SK-N-SH treated with all-trans-retinoic acid at 6 μM for 48 hours (cell line): Measurements from ENCODE around the gene RNF175.
"Not testable (repeated sequence)": the region's sequence is repeated elsewhere in the genome, so short reads cannot be mapped to it uniquely, and the experiment has no call there.

ENCODE experiments used
- ATAC-seq: fragments of 200-7000 bp; cut with Tn5 transposase; 3 replicates; pipeline ENCODE4 v1.9.1; 2020; ENCODE audit warnings: mild to moderate bottlenecking, moderate library complexity
- BACH2 ChIP-seq: fragments of 250-450 bp; sonication (Bioruptor Pico); IDR thresholded peaks from 2 replicates; pipeline ENCODE4 v1.9.0; 2021; ENCODE audit warnings: mild to moderate bottlenecking, borderline replicate concordance
- CSDC2 ChIP-seq: fragments of 250-450 bp; sonication (Bioruptor Pico); IDR thresholded peaks from 2 replicates; pipeline ENCODE4 v1.5.0; 2020; ENCODE audit warnings: mild to moderate bottlenecking, moderate library complexity
- ESRRG ChIP-seq: fragments of 250-450 bp; sonication (Bioruptor Pico); IDR thresholded peaks from 2 replicates; pipeline ENCODE4 v1.6.1; 2021; ENCODE audit warnings: mild to moderate bottlenecking
- GLIS3 ChIP-seq: fragments of 250-450 bp; sonication (Bioruptor Pico); IDR thresholded peaks from 2 replicates; pipeline ENCODE4 v1.5.0; 2020; ENCODE audit warnings: mild to moderate bottlenecking, moderate library complexity
- ISL1 ChIP-seq: fragments of 250-450 bp; sonication (Bioruptor Pico); IDR thresholded peaks from 2 replicates; pipeline ENCODE4 v2.1.2; 2022; ENCODE audit warnings: mild to moderate bottlenecking, moderate library complexity
- OSR1 ChIP-seq: fragments of 250-450 bp; sonication (Bioruptor Pico); IDR thresholded peaks from 2 replicates; pipeline ENCODE4 v1.8.0; 2022; ENCODE audit warnings: moderate library complexity, mild to moderate bottlenecking, inconsistent platforms
- PPARA ChIP-seq: fragments of 250-450 bp; sonication (Bioruptor Pico); IDR thresholded peaks from 2 replicates; pipeline ENCODE4 v1.5.0; 2020; ENCODE audit warnings: mild to moderate bottlenecking, borderline replicate concordance
- RARB ChIP-seq: fragments of 250-450 bp; sonication (Bioruptor Pico); IDR thresholded peaks from 2 replicates; pipeline ENCODE4 v1.8.0; 2021; ENCODE audit warnings: mild to moderate bottlenecking, moderate library complexity
- SNAI2 ChIP-seq: fragments of 250-450 bp; sonication (Bioruptor Pico); IDR thresholded peaks from 2 replicates; pipeline ENCODE4 v1.5.0; 2020; ENCODE audit warnings: mild to moderate bottlenecking, moderate library complexity
- TCF4 ChIP-seq: fragments of 250-450 bp; sonication (Bioruptor Pico); IDR thresholded peaks from 2 replicates; pipeline ENCODE4 v1.8.0; 2021; ENCODE audit warnings: mild to moderate bottlenecking, moderate library complexity, borderline replicate concordance
- TOX ChIP-seq: fragments of 250-450 bp; sonication (Bioruptor Pico); IDR thresholded peaks from 2 replicates; pipeline ENCODE4 v1.8.0; 2021; ENCODE audit warnings: mild to moderate bottlenecking, moderate library complexity, borderline replicate concordance
- ZC3H10 ChIP-seq: fragments of 250-450 bp; sonication (Bioruptor Pico); IDR thresholded peaks from 2 replicates; pipeline ENCODE4 v1.5.1; 2021; ENCODE audit warnings: mild to moderate bottlenecking, moderate library complexity
- ZNF70 ChIP-seq: fragments of 450-650 bp; formaldehyde crosslinking; IDR thresholded peaks from 2 replicates; pipeline ENCODE4 v1.5.0; 2020; ENCODE audit warnings: mild to moderate bottlenecking, moderate library complexity
- ZNF8 ChIP-seq: fragments of 450-650 bp; formaldehyde crosslinking; IDR thresholded peaks from 2 replicates; pipeline ENCODE4 v1.5.0; 2020; ENCODE audit warnings: mild to moderate bottlenecking, moderate library complexity
- TF ChIP-seq, protein P1 (sequence below): fragments of 250-450 bp; sonication (Bioruptor Pico); IDR thresholded peaks from 2 replicates; pipeline ENCODE4 v1.5.0; 2020; ENCODE audit warnings: mild to moderate bottlenecking, moderate library complexity
- TF ChIP-seq, protein P2 (sequence below): fragments of 250-450 bp; sonication (Bioruptor Pico); IDR thresholded peaks from 2 replicates; pipeline ENCODE4 v1.5.1; 2021; ENCODE audit warnings: mild to moderate bottlenecking, moderate library complexity
- TF ChIP-seq, protein P3 (sequence below): fragments of 250-450 bp; sonication (Bioruptor Pico); IDR thresholded peaks from 2 replicates; pipeline ENCODE4 v1.8.0; 2020; ENCODE audit warnings: mild to moderate bottlenecking, moderate library complexity, borderline replicate concordance
- TF ChIP-seq, protein P4 (sequence below): fragments of 250-450 bp; sonication (Bioruptor Pico); IDR thresholded peaks from 2 replicates; pipeline ENCODE4 v1.5.1; 2020; ENCODE audit warnings: low read depth, mild to moderate bottlenecking, moderate library complexity

The RNF175 gene

DNA sequence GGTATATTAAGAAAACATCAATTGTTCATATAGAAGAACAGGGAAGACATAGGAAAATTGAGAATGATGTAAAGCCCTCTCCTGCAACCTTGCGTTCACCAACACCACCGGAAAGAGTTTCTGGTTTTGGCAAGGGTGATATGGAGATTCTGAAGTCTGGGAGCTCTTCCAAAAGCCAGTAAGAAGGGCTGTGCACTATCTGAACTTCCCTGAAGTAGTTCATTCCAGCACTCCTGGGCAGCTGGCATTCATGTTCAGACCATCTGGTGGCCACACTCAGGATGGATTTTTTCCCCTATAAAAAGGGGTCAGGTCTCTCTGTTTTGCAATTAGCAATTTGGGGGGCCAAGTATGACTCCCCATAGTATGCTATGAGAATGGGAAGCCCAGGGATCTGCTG lies 91.2 kb downstream of the RNF175 start (continued):
- TF ChIP-seq OSR1 (no peak), SNAI2 (no peak)

DNA sequence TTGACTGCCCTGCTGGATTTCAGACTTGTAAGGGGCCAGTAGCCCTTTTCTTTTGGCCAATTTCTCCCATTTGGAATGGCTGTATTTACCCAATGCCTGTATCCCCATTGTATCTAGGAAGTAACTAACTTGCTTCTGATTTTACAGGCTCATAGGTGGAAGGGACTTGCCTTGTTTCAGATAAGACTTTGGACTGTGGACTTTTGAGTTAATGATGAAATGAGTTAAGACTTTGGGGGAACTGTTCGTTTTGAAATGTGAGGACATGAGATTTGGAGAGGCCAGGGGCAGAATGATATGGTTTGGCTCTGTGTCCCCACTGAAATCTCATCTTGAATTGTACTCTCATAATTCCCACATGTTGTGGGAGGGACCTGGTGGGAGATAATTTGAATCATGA lies 93.3 kb downstream of the RNF175 start:
- not testable (repeated sequence) for ATAC-seq

DNA sequence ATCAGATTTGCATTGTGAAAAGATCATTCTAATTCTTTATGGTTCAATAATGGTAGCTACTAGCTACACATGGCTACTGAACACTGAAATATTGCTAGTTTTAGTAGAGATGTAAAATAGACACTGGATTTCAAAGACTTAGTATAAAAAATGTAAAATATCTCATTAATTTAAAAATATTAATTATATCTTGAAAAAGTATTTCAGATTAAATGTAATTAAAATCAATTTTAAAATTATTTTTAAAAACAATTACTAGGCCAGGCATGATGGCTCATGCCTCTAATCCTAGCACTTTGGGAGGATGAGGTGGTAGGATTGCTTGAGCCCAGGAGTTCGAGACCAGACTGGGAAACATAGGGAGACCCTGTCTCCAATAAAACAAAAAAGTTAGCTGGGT lies 96.2 kb downstream of the RNF175 start:
- no peak for ATAC-seq
- TF ChIP-seq ISL1 (CRISPR knock-in tag) (no peak), GLIS3 (CRISPR knock-in tag) (no peak), TOX (CRISPR knock-in tag) (no peak), TCF4 (CRISPR knock-in tag) (no peak), BACH2 (CRISPR knock-in tag) (no peak), SNAI2 (no peak), RARB (no peak), CSDC2 (no peak), ZNF8 (no peak), OSR1 (no peak)
- TF ChIP-seq, protein P1, sequence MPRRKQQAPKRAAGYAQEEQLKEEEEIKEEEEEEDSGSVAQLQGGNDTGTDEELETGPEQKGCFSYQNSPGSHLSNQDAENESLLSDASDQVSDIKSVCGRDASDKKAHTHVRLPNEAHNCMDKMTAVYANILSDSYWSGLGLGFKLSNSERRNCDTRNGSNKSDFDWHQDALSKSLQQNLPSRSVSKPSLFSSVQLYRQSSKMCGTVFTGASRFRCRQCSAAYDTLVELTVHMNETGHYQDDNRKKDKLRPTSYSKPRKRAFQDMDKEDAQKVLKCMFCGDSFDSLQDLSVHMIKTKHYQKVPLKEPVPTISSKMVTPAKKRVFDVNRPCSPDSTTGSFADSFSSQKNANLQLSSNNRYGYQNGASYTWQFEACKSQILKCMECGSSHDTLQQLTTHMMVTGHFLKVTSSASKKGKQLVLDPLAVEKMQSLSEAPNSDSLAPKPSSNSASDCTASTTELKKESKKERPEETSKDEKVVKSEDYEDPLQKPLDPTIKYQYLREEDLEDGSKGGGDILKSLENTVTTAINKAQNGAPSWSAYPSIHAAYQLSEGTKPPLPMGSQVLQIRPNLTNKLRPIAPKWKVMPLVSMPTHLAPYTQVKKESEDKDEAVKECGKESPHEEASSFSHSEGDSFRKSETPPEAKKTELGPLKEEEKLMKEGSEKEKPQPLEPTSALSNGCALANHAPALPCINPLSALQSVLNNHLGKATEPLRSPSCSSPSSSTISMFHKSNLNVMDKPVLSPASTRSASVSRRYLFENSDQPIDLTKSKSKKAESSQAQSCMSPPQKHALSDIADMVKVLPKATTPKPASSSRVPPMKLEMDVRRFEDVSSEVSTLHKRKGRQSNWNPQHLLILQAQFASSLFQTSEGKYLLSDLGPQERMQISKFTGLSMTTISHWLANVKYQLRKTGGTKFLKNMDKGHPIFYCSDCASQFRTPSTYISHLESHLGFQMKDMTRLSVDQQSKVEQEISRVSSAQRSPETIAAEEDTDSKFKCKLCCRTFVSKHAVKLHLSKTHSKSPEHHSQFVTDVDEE (CRISPR knock-in tag) = no peak
- TF ChIP-seq, protein P2, sequence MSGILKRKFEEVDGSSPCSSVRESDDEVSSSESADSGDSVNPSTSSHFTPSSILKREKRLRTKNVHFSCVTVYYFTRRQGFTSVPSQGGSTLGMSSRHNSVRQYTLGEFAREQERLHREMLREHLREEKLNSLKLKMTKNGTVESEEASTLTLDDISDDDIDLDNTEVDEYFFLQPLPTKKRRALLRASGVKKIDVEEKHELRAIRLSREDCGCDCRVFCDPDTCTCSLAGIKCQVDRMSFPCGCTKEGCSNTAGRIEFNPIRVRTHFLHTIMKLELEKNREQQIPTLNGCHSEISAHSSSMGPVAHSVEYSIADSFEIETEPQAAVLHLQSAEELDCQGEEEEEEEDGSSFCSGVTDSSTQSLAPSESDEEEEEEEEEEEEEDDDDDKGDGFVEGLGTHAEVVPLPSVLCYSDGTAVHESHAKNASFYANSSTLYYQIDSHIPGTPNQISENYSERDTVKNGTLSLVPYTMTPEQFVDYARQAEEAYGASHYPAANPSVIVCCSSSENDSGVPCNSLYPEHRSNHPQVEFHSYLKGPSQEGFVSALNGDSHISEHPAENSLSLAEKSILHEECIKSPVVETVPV (CRISPR knock-in tag) = no peak
- TF ChIP-seq, protein P3, sequence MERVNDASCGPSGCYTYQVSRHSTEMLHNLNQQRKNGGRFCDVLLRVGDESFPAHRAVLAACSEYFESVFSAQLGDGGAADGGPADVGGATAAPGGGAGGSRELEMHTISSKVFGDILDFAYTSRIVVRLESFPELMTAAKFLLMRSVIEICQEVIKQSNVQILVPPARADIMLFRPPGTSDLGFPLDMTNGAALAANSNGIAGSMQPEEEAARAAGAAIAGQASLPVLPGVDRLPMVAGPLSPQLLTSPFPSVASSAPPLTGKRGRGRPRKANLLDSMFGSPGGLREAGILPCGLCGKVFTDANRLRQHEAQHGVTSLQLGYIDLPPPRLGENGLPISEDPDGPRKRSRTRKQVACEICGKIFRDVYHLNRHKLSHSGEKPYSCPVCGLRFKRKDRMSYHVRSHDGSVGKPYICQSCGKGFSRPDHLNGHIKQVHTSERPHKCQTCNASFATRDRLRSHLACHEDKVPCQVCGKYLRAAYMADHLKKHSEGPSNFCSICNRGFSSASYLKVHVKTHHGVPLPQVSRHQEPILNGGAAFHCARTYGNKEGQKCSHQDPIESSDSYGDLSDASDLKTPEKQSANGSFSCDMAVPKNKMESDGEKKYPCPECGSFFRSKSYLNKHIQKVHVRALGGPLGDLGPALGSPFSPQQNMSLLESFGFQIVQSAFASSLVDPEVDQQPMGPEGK (CRISPR knock-in tag) = no peak

DNA sequence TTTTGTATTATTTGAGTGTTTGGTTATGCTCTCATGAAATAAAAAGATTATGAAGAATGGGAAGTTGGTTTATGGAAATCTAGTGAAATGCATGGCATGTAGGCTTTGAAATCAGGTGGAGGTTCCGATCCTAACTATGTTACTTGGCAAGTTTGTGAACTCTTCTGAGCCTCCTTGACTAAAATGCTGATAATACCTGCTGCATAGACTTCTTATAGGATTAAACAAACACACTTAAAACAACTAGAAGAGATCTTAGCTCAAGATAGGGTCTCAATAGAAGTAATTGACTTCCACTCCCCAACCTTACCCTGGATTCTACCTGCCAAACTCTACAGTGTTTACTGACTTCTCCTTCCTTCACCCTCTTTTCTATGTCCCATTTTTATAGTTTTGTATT lies 97.9 kb downstream of the RNF175 start:
- no peak for TF ChIP-seq GLIS3 (CRISPR knock-in tag)
- no peak for TF ChIP-seq OSR1
- no peak for TF ChIP-seq ZNF70 (CRISPR knock-in tag)
- TF ChIP-seq TCF4 (CRISPR knock-in tag) = no peak
- no peak for TF ChIP-seq ZC3H10
- TF ChIP-seq, protein P4, sequence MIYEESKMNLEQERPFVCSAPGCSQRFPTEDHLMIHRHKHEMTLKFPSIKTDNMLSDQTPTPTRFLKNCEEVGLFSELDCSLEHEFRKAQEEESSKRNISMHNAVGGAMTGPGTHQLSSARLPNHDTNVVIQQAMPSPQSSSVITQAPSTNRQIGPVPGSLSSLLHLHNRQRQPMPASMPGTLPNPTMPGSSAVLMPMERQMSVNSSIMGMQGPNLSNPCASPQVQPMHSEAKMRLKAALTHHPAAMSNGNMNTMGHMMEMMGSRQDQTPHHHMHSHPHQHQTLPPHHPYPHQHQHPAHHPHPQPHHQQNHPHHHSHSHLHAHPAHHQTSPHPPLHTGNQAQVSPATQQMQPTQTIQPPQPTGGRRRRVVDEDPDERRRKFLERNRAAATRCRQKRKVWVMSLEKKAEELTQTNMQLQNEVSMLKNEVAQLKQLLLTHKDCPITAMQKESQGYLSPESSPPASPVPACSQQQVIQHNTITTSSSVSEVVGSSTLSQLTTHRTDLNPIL (CRISPR knock-in tag) = no peak
- no peak for ATAC-seq

DNA sequence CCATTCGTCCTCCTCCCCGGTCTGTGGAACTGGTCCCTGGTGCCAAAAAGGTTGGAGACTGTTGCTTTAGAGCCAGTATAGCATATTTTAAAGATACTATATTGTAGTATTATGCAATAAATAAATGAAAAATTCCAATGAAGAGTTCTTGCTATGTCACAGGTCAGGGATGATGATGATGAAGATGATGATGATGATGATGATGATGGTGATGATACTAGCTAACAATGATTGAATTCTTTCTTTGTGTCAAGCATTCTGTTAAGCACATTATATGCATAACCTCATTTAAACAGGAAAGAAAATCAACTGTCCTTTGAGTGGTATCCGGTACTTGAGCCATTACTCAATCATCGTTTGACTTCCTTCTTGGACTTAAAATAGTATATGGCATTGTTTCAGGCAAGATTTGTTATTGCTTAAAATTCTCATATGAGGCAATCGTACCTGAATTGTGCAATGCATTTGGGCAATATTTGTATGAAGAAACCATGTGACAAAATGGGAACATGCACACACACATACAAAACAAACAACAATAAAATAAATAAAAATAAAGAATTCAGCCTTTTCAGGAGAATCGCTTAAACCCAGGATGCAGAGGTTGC lies 98.5 kb downstream of the RNF175 start:
- ATAC-seq = no peak
- no peak for TF ChIP-seq PPARA (CRISPR knock-in tag)
- TF ChIP-seq ESRRG (CRISPR knock-in tag) = no peak
- no peak for TF ChIP-seq OSR1
